CD4-positive, alpha-beta memory T cell (primary cell): ENCODE measurements around the gene RECQL5. TPM values are rescaled to one million over a fixed set of nuclear protein-coding genes. Genes with fewer than 3 reads are reported as not detected.

ENCODE experiments used
- CTCF ChIA-PET: fragments of 350-600 bp; sonication (Branson Sonifier 250); formaldehyde crosslinking; loops from one replicate; lab custom pipeline; 2021; ENCODE audit warnings: inconsistent platforms; ENCODE audit not compliant: partially characterized antibody; lab: Charles Lee
- POLR2A ChIA-PET: fragments of 350-600 bp; sonication (Branson Sonifier 250); formaldehyde crosslinking; loops from one replicate; lab custom pipeline; 2021; ENCODE audit not compliant: partially characterized antibody; lab: Charles Lee
- DNase-seq, 5 donors: peaks; one replicate each; pipeline versions ENCODE4 v3.0.0 to v3.0.0-alpha.2; 2020 to 2022; ENCODE audit warnings: mixed read lengths in 1 of 5
- H3K27ac ChIP-seq: one replicate; pipeline ENCODE4 v1.7.0; 2013; ENCODE audit warnings: low read depth, low read length
- H3K27me3 ChIP-seq: 2 replicates; pipeline ENCODE4 v1.7.0; 2013; ENCODE audit warnings: mild to moderate bottlenecking, low read length, moderate library complexity; ENCODE audit not compliant: insufficient read depth
- H3K36me3 ChIP-seq: 2 replicates; pipeline ENCODE4 v1.7.0; 2013; ENCODE audit warnings: mild to moderate bottlenecking, low read length, moderate library complexity; ENCODE audit not compliant: insufficient read depth
- H3K4me1 ChIP-seq: 2 replicates; pipeline ENCODE4 v1.7.0; 2013; ENCODE audit warnings: mild to moderate bottlenecking, low read length, moderate library complexity; ENCODE audit not compliant: insufficient read depth
- H3K4me3 ChIP-seq, 2 donors: one replicate each; pipeline ENCODE4 v1.7.0; 2013; ENCODE audit warnings: low read length in 2 of 2, mild to moderate bottlenecking in 1 of 2
- H3K9me3 ChIP-seq, 2 donors: one replicate each; pipeline ENCODE4 v1.7.0; 2013; ENCODE audit warnings: low read length in 2 of 2, control low read depth in 1 of 2; ENCODE audit not compliant: control insufficient read depth in 1 of 2
- H3K27ac Mint-ChIP-seq, 7 donors: one replicate each; pipeline ENCODE4 v1.8.0; 2020 to 2021; ENCODE audit warnings: mixed read lengths in 7 of 7, mild to moderate bottlenecking in 6 of 7, inconsistent platforms in 3 of 7, moderate library complexity in 3 of 7
- H3K27me3 Mint-ChIP-seq, 2 donors: one replicate each; pipeline ENCODE4 v1.8.0; 2020 to 2021; ENCODE audit warnings: mixed read lengths in 2 of 2
- H3K36me3 Mint-ChIP-seq, 2 donors: one replicate each; pipeline ENCODE4 v1.8.0; 2020 to 2021; ENCODE audit warnings: mixed read lengths in 2 of 2, inconsistent platforms in 1 of 2, mild to moderate bottlenecking in 1 of 2
- H3K4me1 Mint-ChIP-seq, 4 donors: one replicate each; pipeline ENCODE4 v1.8.0; 2020 to 2021; ENCODE audit warnings: mixed read lengths in 4 of 4, mild to moderate bottlenecking in 1 of 4
- H3K4me3 Mint-ChIP-seq, 8 donors: one replicate each; pipeline ENCODE4 v1.8.0; 2020 to 2021; ENCODE audit warnings: mixed read lengths in 8 of 8, mild to moderate bottlenecking in 7 of 8, moderate library complexity in 6 of 8, inconsistent platforms in 3 of 8
- H3K9me3 Mint-ChIP-seq, 8 donors: one replicate each; pipeline ENCODE4 v1.8.0; 2020 to 2021; ENCODE audit warnings: mixed read lengths in 8 of 8, mild to moderate bottlenecking in 5 of 8, inconsistent platforms in 3 of 8, moderate library complexity in 1 of 8
- intact Hi-C: fragments of 100-400 bp; cut with micrococcal nuclease; formaldehyde crosslinking; loops from one replicate; pipeline ENCODE4 v1.15.1; 2023
- polyA plus RNA-seq, 2 donors: library from polyadenylated mRNA; unstranded; fragments of 300-500 nt; fragmentation: Illumina TruSeq; gene quantifications; one replicate each; pipeline ENCODE4 v1.2.3, GENCODE V29; 2021
- total RNA-seq, 2 experiments: library from RNA; stranded (reverse); gene quantifications; one replicate each; pipeline ENCODE4 v1.2.3, GENCODE V29; 2021

RECQL5 gene
- total and polyA plus RNA-seq, 4 experiments from 2014 or later = 6.4 to 59.1 (median 37.5) TPM

DNA sequence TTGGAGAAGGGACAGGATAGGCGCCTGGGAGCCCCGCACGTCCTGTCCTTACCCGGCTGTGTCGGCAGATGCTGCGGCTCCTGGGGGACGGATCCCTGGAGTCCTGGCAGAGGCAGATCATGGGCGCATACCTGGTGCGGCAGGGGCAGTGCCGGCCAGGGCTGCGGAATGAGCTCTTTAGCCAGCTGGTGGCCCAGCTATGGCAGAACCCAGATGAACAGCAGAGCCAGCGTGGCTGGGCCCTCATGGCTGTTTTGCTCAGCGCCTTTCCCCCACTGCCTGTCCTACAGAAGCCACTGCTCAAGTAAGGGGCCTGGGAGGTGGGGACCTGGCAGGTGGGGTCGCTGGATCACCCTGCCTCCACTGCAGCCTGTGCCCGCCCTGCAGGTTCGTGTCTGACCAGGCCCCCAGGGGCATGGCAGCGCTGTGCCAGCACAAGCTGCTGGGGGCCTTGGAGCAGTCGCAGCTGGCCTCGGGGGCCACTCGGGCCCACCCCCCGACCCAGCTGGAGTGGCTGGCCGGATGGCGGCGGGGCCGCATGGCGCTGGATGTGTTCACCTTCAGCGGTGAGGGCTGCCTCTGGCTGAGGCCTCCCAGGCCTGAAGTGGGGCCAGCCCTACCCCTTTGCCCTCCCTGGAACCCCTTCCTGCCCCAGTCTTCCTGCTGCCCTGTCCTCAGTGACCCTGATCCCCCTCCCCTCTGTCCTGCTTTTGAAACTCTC, 53.9 kb downstream of the RECQL5 start:
- H3K4me1 ChIP-seq = no peaks in the 10 kb centered on the region
- no peaks in the 10 kb centered on the region for H3K27me3 ChIP-seq
- H3K27me3 Mint-ChIP-seq = no peaks in the 10 kb centered on the region
- H3K4me3 Mint-ChIP-seq = no peak overlapping the region
- DNase-seq = no peak
- ChIA-PET POLR2A (no interaction called here), CTCF (interaction anchor here (0.6 to 2.2 kb wide), 2 partner anchors 20 to 167 kb away, joined by 3 to 13 read pairs; partner anchors contain the start of gene SMIM5)
- no peaks in the 10 kb centered on the region for H3K4me1 Mint-ChIP-seq
- no peaks in the 10 kb centered on the region for H3K9me3 ChIP-seq
- intact Hi-C loops = no loop called here
- no peak overlapping the region for H3K4me3 ChIP-seq
- no peak overlapping the region for H3K27ac ChIP-seq
- H3K27ac Mint-ChIP-seq = no peak overlapping the region
- H3K9me3 Mint-ChIP-seq = no peaks in the 10 kb centered on the region
- no peaks in the 10 kb centered on the region for H3K36me3 Mint-ChIP-seq
- H3K36me3 ChIP-seq = no peaks in the 10 kb centered on the region

DNA sequence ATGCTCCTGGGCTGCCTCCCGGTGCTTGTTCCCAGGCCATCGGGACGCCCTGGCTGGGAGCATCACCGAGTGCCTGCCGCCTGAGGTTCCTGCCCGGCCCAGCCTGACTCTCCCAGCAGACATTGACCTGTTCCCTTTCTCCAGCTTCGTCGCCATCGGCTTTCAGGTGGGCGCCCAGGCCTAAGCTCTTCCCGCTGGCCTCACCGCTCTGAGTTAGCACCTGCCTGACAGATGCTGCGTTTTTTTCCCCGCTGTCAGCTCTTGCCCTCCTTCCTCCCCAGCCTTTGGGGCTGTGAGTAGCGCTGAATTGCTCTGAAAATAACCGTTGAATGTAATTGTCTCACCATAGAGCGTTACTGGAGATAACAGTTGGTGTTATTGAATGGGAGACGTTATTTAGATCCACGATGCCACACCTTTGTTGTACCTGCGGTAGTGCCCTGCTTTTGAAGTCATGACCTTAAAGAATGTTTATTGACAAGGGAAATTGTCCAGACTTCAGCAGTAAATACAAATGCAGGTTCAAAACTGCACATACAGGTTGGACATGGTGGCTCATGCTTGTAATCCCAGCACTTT, 55.0 kb downstream of the RECQL5 start:
- H3K27me3 Mint-ChIP-seq = no peaks in the 10 kb centered on the region
- H3K9me3 Mint-ChIP-seq = no peaks in the 10 kb centered on the region
- ChIA-PET POLR2A (no interaction called here), CTCF (interaction anchor here (0.9 to 2.2 kb wide), 2 partner anchors 12 to 21 kb away, joined by 3 to 13 read pairs; partner anchors contain the start of gene SMIM5)
- no peak overlapping the region for H3K4me3 ChIP-seq
- no peak overlapping the region for H3K27ac Mint-ChIP-seq
- no peaks in the 10 kb centered on the region for H3K36me3 ChIP-seq
- intact Hi-C loops = no loop called here
- H3K4me1 Mint-ChIP-seq = no peaks in the 10 kb centered on the region
- no peaks in the 10 kb centered on the region for H3K27me3 ChIP-seq
- no peak overlapping the region for H3K27ac ChIP-seq
- H3K9me3 ChIP-seq = no peaks in the 10 kb centered on the region
- H3K4me3 Mint-ChIP-seq = no peak overlapping the region
- H3K36me3 Mint-ChIP-seq = no peaks in the 10 kb centered on the region
- no peak for DNase-seq
- H3K4me1 ChIP-seq = no peaks in the 10 kb centered on the region

DNA sequence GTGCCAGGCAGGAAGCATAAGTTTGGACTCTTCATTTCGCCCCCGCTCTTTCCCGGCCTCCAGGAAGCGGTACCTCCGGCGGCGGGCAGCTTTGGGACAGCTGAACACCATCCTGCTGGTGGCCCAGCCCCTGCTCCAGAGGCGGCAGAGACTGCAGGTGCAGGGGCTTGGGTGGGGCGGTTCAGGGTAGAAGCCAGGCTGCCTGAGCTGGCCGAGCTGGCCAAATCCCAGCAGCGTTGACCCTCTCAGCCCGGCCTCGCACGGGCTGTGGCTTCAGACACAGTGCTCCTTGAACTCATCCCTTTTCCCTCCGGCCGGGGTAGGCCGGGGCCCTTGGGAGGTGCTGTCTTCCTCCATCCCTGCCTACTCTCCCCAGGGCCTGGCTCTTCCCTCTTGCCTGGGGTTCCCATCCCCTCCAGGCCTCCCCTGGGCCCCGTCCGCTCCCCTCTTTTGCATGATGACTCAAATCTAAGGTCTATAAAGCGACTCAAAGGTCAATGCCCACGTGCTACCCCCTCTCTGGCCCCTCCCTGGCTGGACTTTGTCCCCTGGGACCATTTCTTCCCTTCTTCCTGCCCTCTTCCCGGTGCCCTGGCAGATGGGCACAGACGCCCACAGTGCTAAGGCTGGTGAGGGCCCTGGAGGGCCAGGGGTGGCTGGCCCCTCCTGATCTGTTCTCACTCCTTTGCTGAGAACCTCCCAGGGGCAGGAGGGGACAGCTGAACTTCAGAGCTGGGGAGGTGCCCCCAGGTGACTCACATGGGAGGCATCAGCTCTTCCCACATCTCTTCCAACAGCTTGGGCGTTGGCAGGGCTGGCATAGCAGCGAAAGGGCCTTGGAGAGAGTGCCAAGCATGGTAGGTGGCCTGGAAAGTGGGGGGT, 56.6 kb downstream of the RECQL5 start:
- no peaks in the 10 kb centered on the region for H3K27me3 Mint-ChIP-seq
- no peak overlapping the region for H3K4me3 Mint-ChIP-seq
- no peaks in the 10 kb centered on the region for H3K36me3 ChIP-seq
- no peak overlapping the region for H3K4me3 ChIP-seq
- H3K9me3 Mint-ChIP-seq = no peaks in the 10 kb centered on the region
- POLR2A ChIA-PET = no interaction called here
- DNase-seq = no peak
- CTCF ChIA-PET = interaction anchor here (0.7 to 0.9 kb wide), 2 partner anchors 9 to 703 kb away, joined by 3 read pairs; no protein-coding TSS in a partner anchor
- peak overlapping the region in 1 of 7 donors; percentile 70 for H3K27ac Mint-ChIP-seq
- no peaks in the 10 kb centered on the region for H3K4me1 Mint-ChIP-seq
- intact Hi-C loops = no loop called here
- no peaks in the 10 kb centered on the region for H3K4me1 ChIP-seq
- H3K27me3 ChIP-seq = no peaks in the 10 kb centered on the region
- no peaks in the 10 kb centered on the region for H3K9me3 ChIP-seq
- H3K27ac ChIP-seq = no peak overlapping the region
- H3K36me3 Mint-ChIP-seq = no peaks in the 10 kb centered on the region

DNA sequence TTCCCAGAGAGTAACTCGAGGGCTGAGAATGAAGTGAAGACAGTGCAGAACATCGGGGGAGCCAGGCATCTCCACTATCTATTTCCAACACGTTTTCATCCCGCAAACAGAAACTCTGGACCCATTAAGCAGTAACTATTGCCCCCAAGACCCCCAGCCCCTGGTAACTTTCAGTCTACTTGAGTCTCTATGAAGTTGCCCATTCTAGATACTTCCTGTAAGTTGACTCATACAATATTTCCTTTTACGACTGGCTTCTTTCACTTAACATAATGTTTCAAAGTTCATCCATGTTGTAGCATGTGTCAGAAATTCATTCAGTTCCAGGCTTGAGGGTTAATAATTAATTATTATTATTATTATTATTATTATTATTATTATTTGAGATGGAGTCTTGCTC, 59.9 kb downstream of the RECQL5 start:
- no peak overlapping the region for H3K4me3 Mint-ChIP-seq
- peaks cover 0 to 3% (median 0%) of the 10 kb centered on the region in 4 donors for H3K4me1 Mint-ChIP-seq

DNA sequence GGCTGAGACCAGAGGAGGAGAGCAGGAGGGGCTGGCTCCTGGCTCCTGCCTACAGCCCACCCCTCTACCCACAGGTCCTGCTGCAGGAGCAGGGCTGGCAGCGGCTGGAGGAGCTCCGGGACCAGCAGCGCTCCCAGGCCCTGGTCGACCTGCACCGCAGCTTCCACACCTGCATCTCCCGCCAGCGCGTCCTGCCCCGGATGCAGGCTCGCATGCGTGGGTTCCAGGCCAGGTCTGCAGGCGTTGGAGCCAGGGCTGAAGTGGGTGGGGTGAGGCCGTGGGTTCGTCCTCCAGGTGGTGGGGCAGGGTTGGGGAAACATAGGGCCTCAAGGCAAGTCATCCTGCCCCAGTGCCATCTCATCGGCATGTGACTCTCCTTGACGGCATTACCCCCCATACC, 61.2 kb downstream of the RECQL5 start:
- H3K36me3 ChIP-seq = no peaks in the 10 kb centered on the region
- no peak for DNase-seq
- H3K27ac ChIP-seq = no peak overlapping the region
- H3K4me1 ChIP-seq = no peaks in the 10 kb centered on the region
- intact Hi-C loops = no loop called here
- no peak overlapping the region for H3K4me3 ChIP-seq
- Mint-ChIP-seq H3K9me3 (no peaks in the 10 kb centered on the region), H3K27me3 (no peaks in the 10 kb centered on the region), H3K36me3 (no peaks in the 10 kb centered on the region), H3K27ac (no peak overlapping the region), H3K4me1 (peaks cover 0 to 3% (median 0%) of the 10 kb centered on the region in 4 donors), H3K4me3 (no peak overlapping the region)
- H3K27me3 ChIP-seq = no peaks in the 10 kb centered on the region
- CTCF ChIA-PET = interaction anchor here (2.9 kb wide), 1 partner anchor 27 kb away, joined by 13 read pairs; the partner anchor contains the start of gene SMIM5
- POLR2A ChIA-PET = interaction anchor here (0.6 kb wide), 1 partner anchor 68 kb away, joined by 3 read pairs; no protein-coding TSS in a partner anchor
- H3K9me3 ChIP-seq = no peaks in the 10 kb centered on the region

More for the DNA sequence above, 59.9 kb downstream of the RECQL5 start:
- POLR2A ChIA-PET = no interaction called here
- H3K36me3 ChIP-seq = no peaks in the 10 kb centered on the region
- no peaks in the 10 kb centered on the region for H3K27me3 Mint-ChIP-seq
- intact Hi-C loops = no loop called here
- H3K4me3 ChIP-seq = no peak overlapping the region
- H3K27ac ChIP-seq = no peak overlapping the region
- no peaks in the 10 kb centered on the region for H3K27me3 ChIP-seq
- CTCF ChIA-PET = interaction anchor here (0.6 kb wide), 1 partner anchor 35 kb away, joined by 3 read pairs; no protein-coding TSS in a partner anchor
- H3K36me3 Mint-ChIP-seq = no peaks in the 10 kb centered on the region
- H3K9me3 Mint-ChIP-seq = no peaks in the 10 kb centered on the region
- no peak for DNase-seq
- H3K4me1 ChIP-seq = no peaks in the 10 kb centered on the region
- no peak overlapping the region for H3K27ac Mint-ChIP-seq
- no peaks in the 10 kb centered on the region for H3K9me3 ChIP-seq

DNA sequence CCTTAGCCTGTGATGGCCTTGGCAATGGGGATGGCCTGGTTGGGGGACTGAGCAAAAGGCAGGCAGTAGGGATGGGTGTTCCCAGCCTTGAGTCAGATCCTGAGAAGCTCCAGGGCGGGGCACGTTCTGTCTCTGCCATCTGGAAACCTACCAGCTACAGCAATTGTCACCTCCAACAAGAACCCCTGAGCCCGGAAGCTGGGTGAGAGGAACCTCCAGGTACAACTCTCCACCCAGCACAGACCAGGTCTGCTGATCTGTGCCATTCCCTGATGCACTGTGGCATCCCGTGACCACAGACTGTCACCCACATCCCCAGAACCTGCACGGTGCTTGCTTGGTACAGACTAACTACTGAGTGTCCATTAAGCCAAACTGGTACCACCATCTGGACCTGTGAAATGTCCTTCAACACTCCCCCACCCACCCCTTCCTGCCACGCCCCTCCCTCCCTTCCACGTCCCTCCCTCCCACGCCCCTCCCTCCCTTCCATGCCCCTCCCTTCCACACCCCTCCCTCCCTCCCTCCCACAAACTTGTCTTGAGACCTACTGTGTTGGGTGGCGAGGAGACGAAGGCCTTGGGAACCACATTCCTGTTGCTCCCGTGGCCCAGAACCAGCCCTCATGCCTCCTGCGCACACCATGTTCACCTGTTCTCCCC, 62.8 kb downstream of the RECQL5 start:
- H3K27me3 ChIP-seq = no peaks in the 10 kb centered on the region

More for the DNA sequence above, 62.8 kb downstream of the RECQL5 start:
- H3K4me1 ChIP-seq = no peaks in the 10 kb centered on the region
- ChIA-PET POLR2A (no interaction called here), CTCF (interaction anchor here (1.1 to 2.9 kb wide), 7 partner anchors 10 to 146 kb away, joined by 3 to 13 read pairs (median 5); partner anchors contain the start of gene SMIM5)
- Mint-ChIP-seq H3K27me3 (no peaks in the 10 kb centered on the region), H3K36me3 (no peaks in the 10 kb centered on the region), H3K4me3 (no peak overlapping the region), H3K9me3 (no peaks in the 10 kb centered on the region), H3K4me1 (peaks cover 0 to 3% (median 0%) of the 10 kb centered on the region in 4 donors), H3K27ac (no peak overlapping the region)
- no peak for DNase-seq
- intact Hi-C loops = no loop called here
- no peak overlapping the region for H3K27ac ChIP-seq
- H3K9me3 ChIP-seq = no peaks in the 10 kb centered on the region
- no peaks in the 10 kb centered on the region for H3K36me3 ChIP-seq
- H3K4me3 ChIP-seq = no peak overlapping the region
